GM23338 (cell line): ENCODE data around the gene METRNL.

Experiments
- CREB1 ChIP-seq: fragments of 250-450 bp; sonication (Bioruptor Pico); IDR thresholded peaks from 2 replicates; pipeline ENCODE4 v1.5.0; 2020; ENCODE audit warnings: low read depth, mild to moderate bottlenecking, moderate library complexity
- EZH2 ChIP-seq: fragments of 200-600 bp; sonication (generic); IDR thresholded peaks from one replicate; pipeline ENCODE4 v1.8.0; 2017; ENCODE audit warnings: antibody characterized with exemption, mild to moderate bottlenecking, low read depth; ENCODE audit not compliant: unreplicated experiment
- EZH2phosphoT487 ChIP-seq: fragments of 200-600 bp; sonication (generic); IDR thresholded peaks from one replicate; pipeline ENCODE4 v1.8.1; 2018; ENCODE audit warnings: antibody characterized with exemption; ENCODE audit not compliant: unreplicated experiment
- JUNB ChIP-seq: IDR thresholded peaks from one replicate; pipeline ENCODE4 v1.6.1; 2016; ENCODE audit warnings: antibody characterized with exemption; ENCODE audit not compliant: unreplicated experiment
- POLR2AphosphoS5 ChIP-seq: IDR thresholded peaks from 2 replicates; pipeline ENCODE4 v1.6.1; 2016; ENCODE audit warnings: antibody characterized with exemption, low read depth
- REST ChIP-seq: IDR thresholded peaks from one replicate; pipeline ENCODE4 v1.6.1; 2018; ENCODE audit warnings: antibody characterized with exemption; ENCODE audit not compliant: unreplicated experiment
- TF ChIP-seq, protein P1 (sequence below), 2 experiments: fragments of 200-600 bp in 1 of 2; sonication (generic) in 1 of 2; conservative IDR thresholded peaks; 2 replicates each; pipeline versions ENCODE4 v1.5.1 to v1.6.1; 2016 to 2017; ENCODE audit warnings: antibody characterized with exemption in 2 of 2, low read depth in 2 of 2, mild to moderate bottlenecking in 2 of 2, moderate library complexity in 1 of 2
- TF ChIP-seq, protein P2 (sequence below): IDR thresholded peaks from 2 replicates; pipeline ENCODE4 v1.6.1; 2016; ENCODE audit warnings: antibody characterized with exemption

DNA sequence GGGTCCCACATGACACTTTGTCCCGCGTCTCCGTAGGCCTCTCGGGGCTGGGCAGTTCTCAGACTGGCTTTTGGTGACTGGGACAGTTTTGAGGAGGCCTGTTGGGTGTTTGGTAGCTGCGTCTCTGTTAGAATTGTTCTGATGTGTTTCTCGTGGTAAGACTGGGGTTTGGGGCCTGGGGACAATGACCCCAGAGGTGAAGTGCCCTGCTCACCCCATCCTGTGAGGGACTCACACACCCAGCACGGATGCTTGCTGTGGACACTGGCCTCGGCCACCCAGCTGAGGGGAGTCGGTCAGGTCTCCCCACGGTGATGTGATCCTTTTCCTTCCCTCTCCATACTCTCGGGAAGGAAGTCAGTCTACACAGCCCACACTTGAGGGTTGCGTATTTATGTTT lies 50.3 kb downstream of the METRNL start:
- TF ChIP-seq POLR2AphosphoS5: no peak
- TF ChIP-seq, protein P1, sequence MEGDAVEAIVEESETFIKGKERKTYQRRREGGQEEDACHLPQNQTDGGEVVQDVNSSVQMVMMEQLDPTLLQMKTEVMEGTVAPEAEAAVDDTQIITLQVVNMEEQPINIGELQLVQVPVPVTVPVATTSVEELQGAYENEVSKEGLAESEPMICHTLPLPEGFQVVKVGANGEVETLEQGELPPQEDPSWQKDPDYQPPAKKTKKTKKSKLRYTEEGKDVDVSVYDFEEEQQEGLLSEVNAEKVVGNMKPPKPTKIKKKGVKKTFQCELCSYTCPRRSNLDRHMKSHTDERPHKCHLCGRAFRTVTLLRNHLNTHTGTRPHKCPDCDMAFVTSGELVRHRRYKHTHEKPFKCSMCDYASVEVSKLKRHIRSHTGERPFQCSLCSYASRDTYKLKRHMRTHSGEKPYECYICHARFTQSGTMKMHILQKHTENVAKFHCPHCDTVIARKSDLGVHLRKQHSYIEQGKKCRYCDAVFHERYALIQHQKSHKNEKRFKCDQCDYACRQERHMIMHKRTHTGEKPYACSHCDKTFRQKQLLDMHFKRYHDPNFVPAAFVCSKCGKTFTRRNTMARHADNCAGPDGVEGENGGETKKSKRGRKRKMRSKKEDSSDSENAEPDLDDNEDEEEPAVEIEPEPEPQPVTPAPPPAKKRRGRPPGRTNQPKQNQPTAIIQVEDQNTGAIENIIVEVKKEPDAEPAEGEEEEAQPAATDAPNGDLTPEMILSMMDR (conservative IDR thresholded peaks at IDR 0.05; ENCODE audit: low read depth in 2 of 2): no peak
- no peak for TF ChIP-seq EZH2
- no peak for TF ChIP-seq EZH2phosphoT487
- TF ChIP-seq REST: no peak
- no peak for TF ChIP-seq JUNB
- TF ChIP-seq CREB1: no peak
- TF ChIP-seq, protein P2, sequence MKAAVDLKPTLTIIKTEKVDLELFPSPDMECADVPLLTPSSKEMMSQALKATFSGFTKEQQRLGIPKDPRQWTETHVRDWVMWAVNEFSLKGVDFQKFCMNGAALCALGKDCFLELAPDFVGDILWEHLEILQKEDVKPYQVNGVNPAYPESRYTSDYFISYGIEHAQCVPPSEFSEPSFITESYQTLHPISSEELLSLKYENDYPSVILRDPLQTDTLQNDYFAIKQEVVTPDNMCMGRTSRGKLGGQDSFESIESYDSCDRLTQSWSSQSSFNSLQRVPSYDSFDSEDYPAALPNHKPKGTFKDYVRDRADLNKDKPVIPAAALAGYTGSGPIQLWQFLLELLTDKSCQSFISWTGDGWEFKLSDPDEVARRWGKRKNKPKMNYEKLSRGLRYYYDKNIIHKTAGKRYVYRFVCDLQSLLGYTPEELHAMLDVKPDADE: no peak
